ENCODE measurements around the gene TRPV5.
"Not testable (repeated sequence)": the region's sequence is repeated elsewhere in the genome, so short reads cannot be mapped to it uniquely, and the experiment has no call there.

TRPV5 gene

GRCh38 chr7:142933624-142934023, at the start of gene TRPV5:
TSS of gene TRPV5 (minus strand) at chr7:142933746. CDS start at chr7:142933459, 287 bp downstream.
- ATAC-seq, result no peak

- not testable (repeated sequence) for ATAC-seq
These were observed 44.9 kb upstream of the TRPV5 start for GRCh38 chr7:142978402-142978801.

- ATAC-seq, result no peak
These were observed 41.1 kb upstream of the TRPV5 start for GRCh38 chr7:142974626-142975025.

- ATAC-seq, result no peak
These were observed 35.6 kb upstream of the TRPV5 start for GRCh38 chr7:142969183-142969582.

GRCh38 chr7:142968229-142968628, 34.7 kb upstream of the TRPV5 start:
- no peak for ATAC-seq

GRCh38 chr7:142964502-142965246, 31.1 kb upstream of the TRPV5 start:
- ATAC-seq, result no peak

GRCh38 chr7:142963993-142964392, 30.4 kb upstream of the TRPV5 start:
- ATAC-seq, result no peak

- ATAC-seq, result no peak
These were observed 29.4 kb upstream of the TRPV5 start for GRCh38 chr7:142962991-142963390.

- no peak for ATAC-seq
These were observed 28.7 kb upstream of the TRPV5 start, which contains the start of gene KEL for GRCh38 chr7:142961973-142962926. TSS of gene KEL (minus strand) at chr7:142962363. CDS start at chr7:142962206, 157 bp downstream.

GRCh38 chr7:142961595-142961972, 28.0 kb upstream of the TRPV5 start:
- no peak for ATAC-seq

- ATAC-seq, result no peak
These were observed 27.5 kb upstream of the TRPV5 start for GRCh38 chr7:142960955-142961512.

- no peak for ATAC-seq
These were observed 25.7 kb upstream of the TRPV5 start for GRCh38 chr7:142959202-142959601.

- no peak for ATAC-seq
These were observed 24.2 kb upstream of the TRPV5 start for GRCh38 chr7:142957723-142958122.

- ATAC-seq, result no peak
These were observed 23.5 kb upstream of the TRPV5 start for GRCh38 chr7:142956951-142957623.

GRCh38 chr7:142954680-142955268, 21.2 kb upstream of the TRPV5 start:
- no peak for ATAC-seq

GRCh38 chr7:142950235-142950634, 16.7 kb upstream of the TRPV5 start:
- ATAC-seq, result no peak

GRCh38 chr7:142948603-142949002, 15.1 kb upstream of the TRPV5 start:
- ATAC-seq, result no peak

GRCh38 chr7:142945001-142945400, 11.5 kb upstream of the TRPV5 start:
- no peak for ATAC-seq

- ATAC-seq, result no peak
These were observed 10.2 kb upstream of the TRPV5 start for GRCh38 chr7:142943706-142944268.

GRCh38 chr7:142942746-142943145, 9.2 kb upstream of the TRPV5 start:
- ATAC-seq, result no peak

GRCh38 chr7:142941541-142941940, 8.0 kb upstream of the TRPV5 start:
- ATAC-seq, result no peak

GRCh38 chr7:142940966-142941535, 7.5 kb upstream of the TRPV5 start:
- ATAC-seq, result no peak

Data from activated CD4-positive, CD25-positive, alpha-beta regulatory T cell treated with anti-CD3 and anti-CD28 coated beads, Interleukin-2, amount 50 U/mL, for 24 hours (primary cell).